Neural crest cell (in vitro differentiated cells): ENCODE measurements around the gene PTK7. TPM values are rescaled to one million over a fixed set of nuclear protein-coding genes. Genes with fewer than 3 reads are reported as not detected.
A peak's percentile ranks its signal among the peaks of the same experiment; 100 is the strongest.

Experiments used
- DNase-seq: peaks from one replicate; pipeline ENCODE4 v3.0.0; 2021; ENCODE audit warnings: low read depth, mixed read lengths, low spot score
- H3K27ac Mint-ChIP-seq: one replicate; pipeline ENCODE4 v1.8.0; 2021; ENCODE audit warnings: mild to moderate bottlenecking, mixed read lengths; ENCODE audit not compliant: unreplicated experiment
- H3K27me3 Mint-ChIP-seq: 2 replicates; pipeline ENCODE4 v1.8.0; 2021; ENCODE audit warnings: low read depth, mild to moderate bottlenecking, mixed read lengths
- H3K36me3 Mint-ChIP-seq: 2 replicates; pipeline ENCODE4 v1.8.0; 2021; ENCODE audit warnings: low read depth, mild to moderate bottlenecking, mixed read lengths
- H3K4me1 Mint-ChIP-seq: 2 replicates; pipeline ENCODE4 v1.8.0; 2021; ENCODE audit warnings: mixed read lengths
- H3K4me3 Mint-ChIP-seq: one replicate; pipeline ENCODE4 v1.8.0; 2021; ENCODE audit warnings: mild to moderate bottlenecking, mixed read lengths
- H3K9me3 Mint-ChIP-seq: 2 replicates; pipeline ENCODE4 v1.8.0; 2021; ENCODE audit warnings: mixed read lengths
- CTCF ChIP-seq: fragments of 200-600 bp; sonication (generic); conservative IDR thresholded peaks from 2 replicates; pipeline ENCODE4 v1.5.0; 2021; ENCODE audit warnings: antibody characterized with exemption, mild to moderate bottlenecking
- total RNA-seq: library from RNA; stranded (reverse); gene quantifications from 2 replicates; pipeline ENCODE4 v1.2.1, GENCODE V29; 2021

Gene PTK7
- total RNA-seq, 1 donor from 2014 or later = 106 TPM

- H3K9me3 Mint-ChIP-seq = no peaks in the 10 kb centered on the region
- H3K4me1 Mint-ChIP-seq = peaks cover 11% of the 10 kb centered on the region
- DNase-seq = no peak
- no peaks in the 10 kb centered on the region for H3K27me3 Mint-ChIP-seq
- no peaks in the 10 kb centered on the region for H3K36me3 Mint-ChIP-seq
- no peak overlapping the region for H3K4me3 Mint-ChIP-seq
- TF ChIP-seq CTCF = no peak
- no peak overlapping the region for H3K27ac Mint-ChIP-seq
Observed at GRCh38 chr6:43142101-43142500, 66.0 kb downstream of the PTK7 start.

GRCh38 chr6:43143235-43144128 lies 67.4 kb downstream of the PTK7 start:
- H3K4me3 Mint-ChIP-seq = no peak overlapping the region
- no peaks in the 10 kb centered on the region for H3K27me3 Mint-ChIP-seq
- peak; percentile 87 for DNase-seq
- peak overlapping the region; percentile 82 for H3K27ac Mint-ChIP-seq
- no peaks in the 10 kb centered on the region for H3K9me3 Mint-ChIP-seq
- H3K4me1 Mint-ChIP-seq = peaks cover 11% of the 10 kb centered on the region
- no peaks in the 10 kb centered on the region for H3K36me3 Mint-ChIP-seq
- TF ChIP-seq CTCF = peak; percentile 99

- Mint-ChIP-seq H3K4me1 (peaks cover 11% of the 10 kb centered on the region), H3K36me3 (no peaks in the 10 kb centered on the region), H3K27me3 (no peaks in the 10 kb centered on the region), H3K9me3 (no peaks in the 10 kb centered on the region), H3K27ac (no peak overlapping the region), H3K4me3 (no peak overlapping the region)
- DNase-seq = no peak
- TF ChIP-seq CTCF = no peak
Observed at GRCh38 chr6:43144879-43145278, 68.8 kb downstream of the PTK7 start.

GRCh38 chr6:43146261-43146660 lies 70.1 kb downstream of the PTK7 start:
- H3K4me1 Mint-ChIP-seq = peaks cover 11% of the 10 kb centered on the region
- H3K27me3 Mint-ChIP-seq = no peaks in the 10 kb centered on the region
- no peak overlapping the region for H3K27ac Mint-ChIP-seq
- no peaks in the 10 kb centered on the region for H3K36me3 Mint-ChIP-seq
- DNase-seq = no peak
- no peak for TF ChIP-seq CTCF
- H3K4me3 Mint-ChIP-seq = no peak overlapping the region
- H3K9me3 Mint-ChIP-seq = no peaks in the 10 kb centered on the region

GRCh38 chr6:43146709-43147688 lies 70.9 kb downstream of the PTK7 start:
- Mint-ChIP-seq H3K4me3 (no peak overlapping the region), H3K36me3 (no peaks in the 10 kb centered on the region), H3K9me3 (no peaks in the 10 kb centered on the region), H3K4me1 (peaks cover 11% of the 10 kb centered on the region), H3K27ac (no peak overlapping the region), H3K27me3 (no peaks in the 10 kb centered on the region)
- no peak for TF ChIP-seq CTCF
- no peak for DNase-seq
